IPS DF 4.7 (cell line): ENCODE data around the gene MYLIP.
A peak's percentile ranks its signal among the peaks of the same experiment; 100 is the strongest.

Experiments used
- DNase-seq: peaks from one replicate; pipeline ENCODE4 v3.0.0-alpha.2; 2013; ENCODE audit warnings: low spot score; ENCODE audit errors: extremely low read depth

MYLIP gene

DNA sequence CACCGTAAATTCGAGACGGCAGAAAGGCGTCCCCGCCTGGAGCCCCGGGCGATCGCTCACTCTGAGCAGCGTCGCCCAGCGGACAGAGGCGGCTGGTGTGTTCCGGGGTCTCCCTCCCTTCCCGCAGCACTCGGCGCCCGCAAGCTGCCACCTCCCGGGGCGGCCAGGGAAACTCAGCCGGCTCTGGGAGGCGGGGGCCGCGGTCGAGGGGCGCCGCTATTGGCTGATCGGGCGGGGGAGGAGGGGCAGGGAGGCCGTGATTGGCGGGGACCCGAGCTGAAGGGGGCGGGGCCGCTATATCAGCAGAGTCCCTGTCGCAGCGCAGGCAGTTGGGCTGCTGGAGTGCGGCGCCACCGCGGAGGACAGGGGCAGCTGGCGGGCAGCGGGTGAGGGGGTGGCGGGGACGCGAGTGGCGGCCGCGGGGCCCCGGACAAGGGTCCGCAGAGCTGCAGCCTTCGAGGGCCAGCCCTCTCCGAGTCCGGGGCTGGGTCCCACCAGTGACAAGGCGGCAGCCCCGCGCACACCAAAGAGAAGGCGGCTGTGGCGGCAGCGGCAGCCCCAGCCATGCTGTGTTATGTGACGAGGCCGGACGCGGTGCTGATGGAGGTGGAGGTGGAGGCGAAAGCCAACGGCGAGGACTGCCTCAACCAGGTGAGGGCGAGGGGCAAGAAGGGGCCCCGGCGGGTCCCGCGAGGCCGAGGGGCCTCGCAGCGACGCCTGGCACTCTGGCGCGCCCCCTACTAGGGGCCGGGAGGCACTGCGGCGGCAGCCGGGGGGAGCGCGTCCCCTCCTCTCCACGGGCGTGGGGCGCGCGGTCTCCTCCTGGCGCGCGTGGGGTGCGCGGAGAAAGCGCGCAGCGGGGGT is at the start of gene MYLIP:
TSS of gene MYLIP (plus strand) at position 328 of the 864 bp plus-strand sequence. CDS start at position 565, 237 bp downstream.
- DNase-seq: peak; percentile 44

DNA sequence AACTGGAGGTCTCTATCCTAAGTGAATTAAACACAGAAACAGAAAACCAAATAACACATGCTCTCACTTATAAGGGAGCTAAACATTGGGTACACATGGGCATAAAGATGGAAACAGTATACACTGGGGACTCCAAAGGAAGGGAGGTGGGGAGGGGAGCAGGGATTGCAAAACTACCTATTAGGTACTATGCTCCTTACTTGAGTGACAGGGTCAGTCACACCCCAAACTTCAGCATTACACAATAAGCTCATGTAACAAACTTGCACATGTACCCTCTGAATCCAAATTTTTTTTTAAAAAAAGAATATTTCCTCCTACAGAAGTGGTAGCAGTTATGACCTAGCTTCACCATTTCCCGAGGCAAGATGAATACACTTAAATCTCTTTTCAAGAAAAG is 49.5 kb upstream of the MYLIP start:
- no peak for DNase-seq

DNA sequence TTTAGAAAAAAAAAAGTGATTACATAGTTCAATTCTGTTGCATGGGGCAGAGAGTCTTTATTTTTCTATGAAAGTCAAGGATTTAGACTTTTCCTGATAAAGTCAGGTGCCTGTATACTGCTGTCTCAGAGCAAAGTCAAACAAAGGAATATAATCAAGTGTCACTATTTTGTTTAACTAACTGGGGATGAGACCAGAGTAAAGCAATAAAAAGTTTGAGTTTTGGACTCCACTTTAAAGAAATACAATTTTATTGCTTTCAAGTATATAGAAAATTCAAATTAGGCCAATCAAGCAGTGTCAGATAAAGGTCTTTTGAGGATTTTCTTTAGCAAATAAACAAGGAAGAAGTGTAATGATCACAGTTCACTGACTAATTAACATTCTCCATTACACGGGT is 48.7 kb upstream of the MYLIP start:
- no peak for DNase-seq

DNA sequence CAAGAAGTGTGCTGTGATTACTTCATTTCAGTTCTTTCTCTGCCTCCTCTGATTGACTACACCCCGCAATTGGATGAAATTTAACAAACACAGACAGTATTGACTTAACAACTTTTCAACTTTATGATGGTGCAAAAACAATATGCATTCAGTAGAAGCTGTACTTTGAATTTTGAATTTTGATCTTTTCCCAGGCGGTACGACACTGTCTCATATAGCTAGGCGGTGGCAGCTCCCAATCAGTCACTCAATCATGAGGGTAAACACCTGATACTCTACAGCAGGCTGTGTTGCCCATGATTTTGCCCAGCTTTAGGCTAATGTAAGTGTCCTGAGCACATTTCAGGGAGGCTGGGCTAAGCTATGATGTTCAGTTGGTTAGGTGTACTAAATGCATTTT is 47.6 kb upstream of the MYLIP start:
- no peak for DNase-seq

DNA sequence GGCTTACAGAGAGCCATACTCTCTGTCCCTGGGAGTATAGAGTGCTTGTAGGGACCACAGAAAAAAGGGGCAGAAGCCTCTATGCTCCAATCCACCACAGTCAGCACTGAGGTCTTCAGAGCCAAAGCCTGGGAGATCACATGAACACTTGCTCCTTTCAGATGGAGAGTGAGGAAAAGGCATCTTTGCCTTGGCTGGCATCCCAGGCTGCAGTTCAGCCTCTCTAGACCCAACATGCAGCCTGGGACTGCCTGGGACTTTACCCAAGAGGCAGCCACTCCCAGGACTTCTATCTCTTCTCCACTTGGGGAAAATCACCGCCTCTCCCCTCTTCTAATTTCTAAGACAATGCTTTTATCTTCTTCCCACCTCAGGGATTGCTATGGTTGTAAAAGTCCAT is 46.5 kb upstream of the MYLIP start:
- DNase-seq: no peak

DNA sequence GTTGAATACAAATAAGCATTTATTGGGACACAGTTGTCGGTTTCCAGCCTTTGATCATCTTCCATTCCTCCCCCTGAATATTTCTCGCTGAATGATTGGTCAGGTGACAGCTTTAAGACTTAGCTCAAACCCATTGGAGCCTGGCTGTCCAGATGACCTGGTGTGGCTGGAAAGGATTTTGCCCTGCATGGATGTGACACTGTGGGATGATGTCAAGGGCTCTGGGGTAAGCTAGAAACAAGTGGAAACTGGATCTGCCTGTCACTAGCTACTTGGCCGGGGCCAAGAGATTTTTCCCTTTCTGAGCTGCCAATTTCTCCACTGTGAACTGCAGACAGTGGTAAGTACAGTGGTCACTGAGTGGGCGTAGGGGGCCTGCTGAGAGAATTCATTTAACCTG is 41.9 kb upstream of the MYLIP start:
- DNase-seq: no peak

DNA sequence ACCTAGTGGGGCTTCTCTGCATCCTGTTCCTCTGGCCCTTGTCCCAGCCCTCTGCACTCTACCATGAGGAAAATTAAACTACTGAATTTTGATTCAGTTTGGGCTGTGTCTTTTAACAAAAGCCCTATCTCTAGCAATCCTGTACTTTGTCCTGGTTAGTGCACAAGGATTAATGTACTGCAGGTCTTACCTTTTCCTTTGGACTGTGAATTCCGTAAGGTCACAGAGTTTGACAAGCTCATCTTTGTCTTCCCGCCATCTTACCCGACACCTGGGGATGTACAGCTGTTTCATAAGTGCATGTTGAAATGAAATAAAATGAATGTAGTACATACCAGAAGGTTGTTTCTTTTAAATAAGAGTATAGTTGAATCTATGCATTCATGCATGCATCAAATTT is 41.5 kb upstream of the MYLIP start:
- DNase-seq: no peak

DNA sequence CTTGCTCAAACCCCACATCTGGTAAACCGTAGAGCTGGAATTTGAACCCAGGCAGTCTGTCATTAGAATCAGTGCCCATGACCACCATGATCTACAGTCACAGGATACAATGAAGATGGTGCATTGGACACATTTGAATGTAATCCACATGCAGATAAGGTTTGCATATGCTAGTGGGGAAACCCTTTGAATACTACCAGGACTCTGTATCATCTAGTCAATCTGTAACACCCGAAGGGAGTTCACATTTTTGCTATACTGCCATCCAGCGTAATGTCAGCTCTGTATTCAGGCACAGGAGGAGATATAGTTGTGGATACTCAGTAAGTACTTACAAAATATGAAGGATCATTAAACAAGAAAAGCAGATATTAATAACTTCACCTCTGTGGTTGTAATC is 40.5 kb upstream of the MYLIP start:
- no peak for DNase-seq

DNA sequence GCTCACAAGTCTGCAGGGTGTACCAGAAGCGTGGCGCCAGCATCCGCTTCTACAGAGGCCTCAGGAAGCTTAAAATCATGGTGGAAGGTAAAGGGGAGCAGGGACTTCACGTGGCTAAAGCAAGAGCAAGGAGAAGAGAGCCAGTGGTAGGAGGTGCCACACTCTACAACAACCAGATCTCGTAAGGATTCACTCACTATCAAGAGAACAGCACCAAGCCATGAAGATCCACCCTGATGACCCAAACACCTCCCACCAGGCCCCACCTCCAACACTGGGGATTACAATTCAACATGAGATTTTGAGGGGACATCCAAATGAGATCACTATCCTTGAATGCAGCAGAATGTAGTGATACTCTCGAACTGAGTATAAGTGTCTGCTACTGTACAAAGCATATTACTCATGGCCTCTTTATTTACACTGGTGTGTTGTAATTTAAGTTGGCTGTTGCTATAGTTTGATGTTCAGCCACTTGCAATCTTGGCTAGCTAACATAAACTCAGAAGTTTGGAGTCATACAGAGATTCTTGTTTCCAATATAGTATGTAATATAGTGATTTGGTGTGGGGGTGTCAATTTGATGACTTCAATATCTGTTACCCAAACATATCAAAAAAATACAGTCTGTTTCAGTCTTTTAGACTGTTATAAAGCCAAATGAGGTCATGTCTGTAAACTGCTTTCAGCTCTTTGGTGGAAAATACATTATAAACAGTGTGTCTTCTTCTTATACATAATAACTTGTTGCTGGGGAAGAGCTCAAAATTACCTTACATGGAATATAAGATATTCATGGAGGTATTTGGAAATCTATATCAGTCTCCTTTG is 39.4 kb upstream of the MYLIP start:
- no peak for DNase-seq

DNA sequence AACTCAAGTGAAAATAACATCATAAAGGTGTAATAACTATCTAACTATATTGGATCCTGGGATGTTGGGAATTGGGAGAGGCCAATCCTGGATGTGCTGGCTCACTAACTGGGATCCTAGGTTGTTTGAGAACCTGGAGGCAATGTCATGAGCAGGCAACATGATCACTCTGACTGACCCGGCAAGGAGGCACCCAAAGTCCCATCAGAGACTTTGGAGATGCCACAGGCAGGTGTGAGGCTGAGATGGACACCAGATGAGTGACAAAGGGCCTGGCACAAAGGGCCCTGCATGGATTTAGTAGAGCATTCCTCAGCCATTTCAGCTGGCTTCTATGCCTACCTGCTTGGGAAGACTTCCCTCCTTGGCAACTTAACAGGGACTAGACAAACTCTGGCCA is 38.4 kb upstream of the MYLIP start:
- DNase-seq: no peak

DNA sequence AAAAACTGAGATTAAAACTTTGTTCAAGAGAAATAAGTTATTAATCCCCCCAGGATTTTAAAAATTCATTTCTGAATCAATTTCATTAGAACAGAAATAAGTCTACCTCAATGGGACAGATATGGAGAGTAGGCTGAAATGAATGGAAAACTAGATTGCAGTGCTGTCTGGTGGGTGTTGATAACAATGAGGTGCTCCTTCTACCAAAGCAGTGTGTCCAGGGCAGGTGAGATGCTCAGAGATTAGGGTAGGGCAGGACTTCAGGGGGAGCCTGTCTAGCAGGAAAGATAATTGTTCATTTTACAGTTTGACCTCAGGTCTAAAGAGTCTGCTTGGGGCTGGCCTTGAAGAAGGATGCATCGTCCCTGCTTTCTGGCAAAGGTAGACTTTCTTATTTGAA is 38.0 kb upstream of the MYLIP start:
- no peak for DNase-seq

DNA sequence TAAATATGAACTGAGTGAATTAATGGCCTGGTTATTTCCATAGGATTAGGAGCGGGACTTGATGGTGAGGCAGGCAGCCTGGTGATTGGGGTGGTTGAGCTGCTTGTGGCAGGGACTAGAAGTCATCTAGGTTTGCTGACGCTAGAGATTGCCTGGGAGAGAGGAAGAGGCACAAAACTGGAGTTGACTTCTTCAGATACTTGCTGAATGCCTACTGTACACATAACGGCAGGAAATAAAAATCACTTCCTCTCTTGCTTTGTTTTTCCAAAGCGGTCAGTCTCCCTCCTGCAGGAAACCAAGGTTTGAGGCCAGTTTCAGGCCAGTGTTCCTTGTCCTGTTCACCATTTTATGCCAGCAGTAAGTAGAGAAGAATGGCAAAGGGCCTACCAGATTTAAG is 36.7 kb upstream of the MYLIP start:
- no peak for DNase-seq

DNA sequence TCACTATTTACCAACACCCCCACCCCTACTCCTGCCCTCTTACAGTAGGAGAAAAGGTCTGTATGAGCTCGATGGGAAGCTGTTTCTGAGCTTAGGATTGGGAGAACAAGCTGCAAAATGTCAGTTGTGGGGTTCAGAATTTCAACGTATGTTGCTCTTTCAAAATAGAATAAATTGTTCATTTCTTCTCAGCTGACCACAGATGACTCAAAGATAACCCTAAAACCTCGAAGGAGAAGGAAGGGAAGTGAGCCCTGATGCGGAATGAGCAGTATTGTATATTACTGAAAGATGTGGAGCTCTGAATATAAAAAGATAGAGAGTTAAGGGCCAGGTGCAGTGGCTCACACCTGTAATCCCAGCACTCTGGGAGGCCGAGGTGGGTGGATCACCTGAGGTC is 35.9 kb upstream of the MYLIP start:
- no peak for DNase-seq

DNA sequence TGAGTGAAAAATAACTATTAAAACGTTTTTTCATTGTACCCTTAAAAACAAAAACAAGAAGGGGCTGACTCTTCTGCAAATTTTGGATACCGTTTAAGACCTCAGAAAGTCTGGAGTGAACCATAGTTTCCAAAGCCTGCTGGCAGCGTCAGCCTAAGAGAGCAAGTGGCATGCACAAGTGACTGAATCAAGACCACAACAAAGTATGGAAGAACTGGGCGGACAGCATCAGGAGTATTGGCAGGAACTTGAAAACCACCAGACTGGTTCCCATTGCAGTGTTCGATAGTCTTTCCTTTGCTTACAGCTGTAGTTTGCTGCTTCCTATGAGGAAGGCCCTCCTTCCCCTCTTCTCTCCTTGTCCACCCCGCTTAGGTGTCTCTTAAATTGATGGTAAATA is 33.7 kb upstream of the MYLIP start:
- DNase-seq: no peak

DNA sequence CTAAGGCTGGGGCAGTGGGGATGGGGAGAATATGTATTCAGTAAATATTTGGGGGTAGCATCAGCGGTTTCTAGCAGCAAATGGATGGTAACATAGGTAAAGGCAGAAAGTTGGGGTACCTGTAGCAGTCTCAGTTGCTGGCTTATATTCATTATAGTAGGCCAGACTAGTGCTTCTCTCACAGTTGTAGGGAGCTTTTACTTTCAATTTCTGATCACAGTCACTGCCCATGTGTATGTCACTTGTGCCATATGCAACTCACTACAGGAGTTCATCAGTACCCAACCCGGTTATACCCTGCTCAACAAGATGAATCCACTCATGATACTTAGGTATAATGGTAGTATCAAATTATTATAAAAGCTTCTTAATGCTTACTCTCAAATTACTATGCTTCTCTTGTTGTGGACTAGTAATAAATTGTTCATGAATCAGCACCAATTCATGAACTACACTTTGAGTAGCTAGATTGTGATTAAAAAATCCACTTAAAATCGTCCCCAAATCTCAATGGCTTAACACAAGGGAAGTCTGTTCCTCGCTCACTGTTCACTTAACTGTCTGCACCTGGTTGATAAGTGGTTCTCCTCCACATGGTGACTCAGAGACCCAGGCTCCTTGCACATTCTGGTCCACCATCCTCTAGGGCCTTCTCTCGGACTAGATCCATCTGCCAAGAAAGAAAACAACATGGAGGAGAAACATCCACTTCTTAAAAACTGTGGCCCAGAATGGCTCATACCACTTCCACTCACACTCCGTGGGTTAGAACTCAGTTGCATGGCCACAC is 31.3 kb upstream of the MYLIP start:
- no peak for DNase-seq

DNA sequence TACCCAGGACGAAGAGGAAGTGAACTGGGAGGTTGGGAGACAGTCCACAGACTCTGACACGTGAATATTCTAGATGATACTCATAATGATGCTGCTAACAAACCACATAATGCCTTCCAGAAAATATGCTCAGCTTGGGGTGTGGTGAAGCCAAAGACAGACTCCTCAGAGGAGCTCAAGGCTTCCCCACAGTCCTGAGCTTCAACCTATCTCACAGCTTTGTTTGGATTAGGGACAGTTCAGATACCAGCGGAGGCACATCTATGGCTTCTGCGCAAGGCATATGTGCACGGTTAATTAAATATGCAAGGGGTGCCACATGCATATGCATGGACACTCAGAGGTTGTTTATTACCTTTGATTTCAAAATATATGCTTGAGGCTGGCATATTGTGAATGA is 30.7 kb upstream of the MYLIP start:
- DNase-seq: no peak

DNA sequence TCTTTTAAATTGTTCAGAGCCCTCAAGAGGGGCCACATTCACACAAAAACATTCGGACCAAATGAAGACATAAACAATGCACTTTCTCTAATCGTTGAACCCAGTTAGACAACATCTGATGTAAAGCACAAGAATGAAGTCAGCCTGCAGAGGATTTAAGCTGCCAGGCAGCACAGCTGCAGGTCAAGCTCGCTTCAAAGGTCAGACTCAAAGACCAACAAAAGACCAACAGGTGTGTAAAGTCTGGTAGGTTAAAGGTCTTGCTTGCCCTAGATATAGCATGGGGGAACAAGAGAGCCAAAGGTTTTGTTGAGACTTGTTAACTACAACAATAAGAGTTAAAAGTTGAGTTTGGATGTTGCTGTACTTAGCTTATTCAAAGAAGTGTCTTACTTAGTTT is 26.7 kb upstream of the MYLIP start:
- DNase-seq: no peak

DNA sequence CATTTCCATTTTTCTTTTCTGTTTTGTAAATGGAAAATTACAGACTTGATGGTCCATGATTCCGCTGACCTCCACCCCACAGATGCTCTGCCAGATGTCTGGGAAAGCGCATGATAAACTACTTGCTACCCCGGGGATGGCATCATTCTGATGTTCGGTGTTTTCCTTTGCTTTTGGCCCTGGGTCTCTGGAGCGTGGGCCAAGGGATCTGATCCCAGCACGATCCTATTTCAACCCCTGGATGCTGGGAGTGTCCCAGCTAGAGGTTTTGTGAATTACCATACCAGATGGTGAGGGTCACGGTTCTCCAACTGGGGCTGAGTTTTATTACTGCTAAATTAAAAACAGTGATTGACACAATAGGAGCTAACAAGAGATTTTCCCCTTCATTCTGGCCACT is 25.2 kb upstream of the MYLIP start:
- no peak for DNase-seq

DNA sequence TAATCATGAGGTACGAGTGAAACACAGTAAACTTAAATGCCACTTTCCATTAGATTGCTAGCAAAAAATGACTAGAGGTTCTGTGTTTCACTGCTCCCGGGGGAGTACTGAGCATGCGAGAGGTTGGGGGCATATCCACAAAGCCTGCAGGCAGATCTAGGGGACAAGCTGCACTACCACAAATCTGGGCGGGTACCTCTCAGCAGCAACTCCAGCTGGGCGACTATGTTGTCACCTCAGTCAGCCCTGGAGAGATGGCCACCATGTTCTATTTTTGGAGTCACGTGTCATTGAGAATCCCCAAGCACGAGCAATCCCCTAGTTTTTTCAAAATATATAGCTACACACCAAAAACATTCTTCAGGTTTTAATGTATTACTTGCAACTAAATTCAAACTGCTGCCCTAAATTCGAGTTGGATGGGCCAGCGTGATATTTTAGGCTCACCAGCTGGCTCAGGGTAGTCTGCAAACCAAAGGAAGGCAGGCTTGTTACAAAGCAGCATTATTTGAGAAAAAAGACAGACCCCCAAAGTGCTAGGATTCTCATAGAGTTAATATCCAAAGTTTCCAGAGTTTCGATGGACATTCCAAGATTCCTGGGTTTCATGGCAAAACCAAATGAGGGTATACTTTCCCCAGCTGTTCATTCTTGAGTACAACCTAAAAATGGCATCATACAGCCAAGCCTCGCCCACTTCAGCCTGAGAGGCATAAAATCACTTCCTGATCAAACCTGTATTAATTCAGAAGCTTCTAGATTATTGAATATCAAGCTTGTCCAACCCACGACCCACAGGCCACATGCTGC is 24.1 kb upstream of the MYLIP start:
- no peak for DNase-seq

DNA sequence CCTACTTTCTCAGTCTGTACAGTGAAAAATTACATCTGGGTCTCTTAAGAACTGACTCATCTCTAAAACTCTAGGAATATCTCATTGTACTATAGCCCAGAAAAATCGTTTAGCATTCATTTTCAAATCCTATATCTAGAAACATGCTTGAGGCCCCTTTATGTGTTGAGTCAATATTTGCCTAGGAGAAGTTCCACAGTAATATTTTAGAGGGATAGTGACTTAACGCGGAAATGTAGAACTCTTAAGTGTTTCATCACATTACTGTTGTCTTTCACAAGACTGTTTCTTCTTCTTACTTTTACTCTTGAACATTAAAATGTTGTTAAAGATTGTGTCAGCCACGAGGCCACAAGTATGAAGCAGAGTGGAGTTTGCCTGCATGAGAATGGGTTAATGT is 23.0 kb upstream of the MYLIP start:
- DNase-seq: no peak
